ENCODE results near the gene DOCK6. TPM values are rescaled to one million over a fixed set of nuclear protein-coding genes. Genes with fewer than 3 reads are reported as not detected.
A peak's percentile ranks its signal among the peaks of the same experiment; 100 is the strongest.

DOCK6 gene
- total and polyA plus RNA-seq, 2 of the 13 experiments (the other 11 are each of a cell fraction or from before 2014, with no cell fraction given) = 5.4 to 38.1 TPM

- TF ChIP-seq PAF1 (CRISPR knock-in tag; IDR thresholded peaks at IDR 0.05) (no peak), KDM5A (IDR thresholded peaks at IDR 0.05; ENCODE audit: borderline replicate concordance, low read length) (no peak), ATRX (CRISPR knock-in tag; IDR thresholded peaks at IDR 0.05; ENCODE audit: borderline replicate concordance) (no peak), HMG20A (CRISPR knock-in tag; IDR thresholded peaks at IDR 0.05; ENCODE audit: borderline replicate concordance) (peak; percentile 63; the same call in 1 of the 2 replicates), ZNF230 (CRISPR knock-in tag; IDR thresholded peaks at IDR 0.05) (no peak; the same call in 1 of the 2 replicates), ZNF296 (CRISPR knock-in tag; conservative IDR thresholded peaks at IDR 0.05) (peak; percentile 96), RFXAP (CRISPR knock-in tag; IDR thresholded peaks at IDR 0.05; ENCODE audit: borderline replicate concordance) (0 out of 2 replicates have a peak, but pooled peaks have one; percentile 69), KLF13 (CRISPR knock-in tag; IDR thresholded peaks at IDR 0.05) (no peak), BORCS8-MEF2B (CRISPR knock-in tag; IDR thresholded peaks at IDR 0.05) (peak; percentile 75; the same call in 1 of the 2 replicates), ZMYM4 (CRISPR knock-in tag; IDR thresholded peaks at IDR 0.05) (no peak), ZNF142 (CRISPR knock-in tag; IDR thresholded peaks at IDR 0.05) (no peak), ZNF451 (CRISPR knock-in tag; IDR thresholded peaks at IDR 0.05) (peak; percentile 71; the same call in 1 of the 2 replicates), KLF16 (CRISPR knock-in tag; IDR thresholded peaks at IDR 0.05) (peak in 1 of 2 experiments; percentile 74; a peak in 1 of 4 replicates), ZNF431 (CRISPR knock-in tag; IDR thresholded peaks at IDR 0.05; ENCODE audit: borderline replicate concordance, low read depth) (no peak; the same call in 1 of the 2 replicates), POLR2AphosphoS5 (IDR thresholded peaks at IDR 0.05; ENCODE audit: low read depth, low read length) (peak; percentile 55), FOXP1 (IDR thresholded peaks at IDR 0.05) (no peak), FOXP1 (CRISPR knock-in tag; IDR thresholded peaks at IDR 0.05) (0 out of 2 replicates have a peak, but pooled peaks have one; percentile 13), ZBTB42 (CRISPR knock-in tag; IDR thresholded peaks at IDR 0.05) (no peak), TRAFD1 (CRISPR knock-in tag; IDR thresholded peaks at IDR 0.05; ENCODE audit: borderline replicate concordance) (peak; percentile 46; the same call in 1 of the 2 replicates), THRA (CRISPR knock-in tag; IDR thresholded peaks at IDR 0.05; ENCODE audit: borderline replicate concordance) (peak; percentile 94; the same call in 1 of the 2 replicates), ZNF224 (CRISPR knock-in tag; IDR thresholded peaks at IDR 0.05) (no peak)
Measured at GRCh38 chr19:11236324-11237301, 25.7 kb downstream of the DOCK6 start (continued).

Data from HepG2 (cell line).